ENCODE data around the gene MBP.

MBP gene

GRCh38 chr18:76977108-76977621 lies 155.4 kb downstream of the MBP start:
- H3K9me2 ChIP-seq (ENCODE audit: low read depth, low read length) = no peaks in the 10 kb centered on the region
- H3K79me2 ChIP-seq (ENCODE audit: insufficient read depth, low read length) = no peaks in the 10 kb centered on the region
- no peaks in the 10 kb centered on the region for H3F3A ChIP-seq (ENCODE audit: insufficient read depth, low read length)
- H2AFZ ChIP-seq (ENCODE audit: low read length) = no peak overlapping the region
- H3K27ac ChIP-seq (ENCODE audit: low read depth, low read length, poor library complexity, severe bottlenecking) = peak overlapping the region; percentile 100
- H3K4me3 ChIP-seq (ENCODE audit: low read depth, low read length, poor library complexity, severe bottlenecking) = peak overlapping the region; percentile 71
- H3K9me3 ChIP-seq (ENCODE audit: low read length) = no peaks in the 10 kb centered on the region
- H3K4me1 ChIP-seq (ENCODE audit: insufficient read depth, low read length, severe bottlenecking) = peaks cover 79% of the 10 kb centered on the region
- no peaks in the 10 kb centered on the region for H4K20me1 ChIP-seq (ENCODE audit: insufficient read depth, low read length)
- peaks cover 9% of the 10 kb centered on the region; the same call in 1 of the 2 replicates for H3K36me3 ChIP-seq (ENCODE audit: insufficient read depth, low read length)
- peak overlapping the region; percentile 38; the same call in 1 of the 2 replicates for H3K9ac ChIP-seq (ENCODE audit: low read length)
- no peaks in the 10 kb centered on the region for H3K27me3 ChIP-seq (ENCODE audit: insufficient read depth, low read length)
- H3K4me2 ChIP-seq (ENCODE audit: low read length) = peak overlapping the region; percentile 84; the same call in 1 of the 2 replicates
- no peak for TF ChIP-seq EZH2 (IDR thresholded peaks at IDR 0.05; ENCODE audit: borderline replicate concordance, low read length)
- no peak for TF ChIP-seq CTCF (IDR thresholded peaks at IDR 0.05; ENCODE audit: low read length)

- Histone ChIP-seq H3K27me3 (ENCODE audit: insufficient read depth, low read length) (no peaks in the 10 kb centered on the region), H3K9ac (ENCODE audit: low read length) (peak overlapping the region; percentile 6; the same call in 1 of the 2 replicates), H3K9me2 (ENCODE audit: low read depth, low read length) (no peaks in the 10 kb centered on the region), H3K4me3 (ENCODE audit: low read depth, low read length, poor library complexity, severe bottlenecking) (no peak overlapping the region), H3F3A (ENCODE audit: insufficient read depth, low read length) (no peaks in the 10 kb centered on the region), H3K27ac (ENCODE audit: low read depth, low read length, poor library complexity, severe bottlenecking) (peak overlapping the region; percentile 100), H3K4me1 (ENCODE audit: insufficient read depth, low read length, severe bottlenecking) (peaks cover 73% of the 10 kb centered on the region), H2AFZ (ENCODE audit: low read length) (no peak overlapping the region), H3K36me3 (ENCODE audit: insufficient read depth, low read length) (no peaks in the 10 kb centered on the region), H3K4me2 (ENCODE audit: low read length) (no peak overlapping the region; the same call in 1 of the 2 replicates), H3K79me2 (ENCODE audit: insufficient read depth, low read length) (no peaks in the 10 kb centered on the region), H4K20me1 (ENCODE audit: insufficient read depth, low read length) (no peaks in the 10 kb centered on the region), H3K9me3 (ENCODE audit: low read length) (no peaks in the 10 kb centered on the region)
- TF ChIP-seq EZH2 (IDR thresholded peaks at IDR 0.05; ENCODE audit: borderline replicate concordance, low read length) (no peak), CTCF (IDR thresholded peaks at IDR 0.05; ENCODE audit: low read length) (no peak)
Observed at GRCh38 chr18:76975577-76976110, 156.9 kb downstream of the MBP start.

GRCh38 chr18:76974386-76974785 lies 158.2 kb downstream of the MBP start:
- Histone ChIP-seq H3K9me2 (ENCODE audit: low read depth, low read length) (no peaks in the 10 kb centered on the region), H3K27ac (ENCODE audit: low read depth, low read length, poor library complexity, severe bottlenecking) (no peak overlapping the region), H3K9me3 (ENCODE audit: low read length) (no peaks in the 10 kb centered on the region), H3K79me2 (ENCODE audit: insufficient read depth, low read length) (no peaks in the 10 kb centered on the region), H3K4me1 (ENCODE audit: insufficient read depth, low read length, severe bottlenecking) (peaks cover 73% of the 10 kb centered on the region), H3K36me3 (ENCODE audit: insufficient read depth, low read length) (no peaks in the 10 kb centered on the region), H3K4me2 (ENCODE audit: low read length) (no peak overlapping the region), H4K20me1 (ENCODE audit: insufficient read depth, low read length) (no peaks in the 10 kb centered on the region), H3K27me3 (ENCODE audit: insufficient read depth, low read length) (no peaks in the 10 kb centered on the region), H3F3A (ENCODE audit: insufficient read depth, low read length) (no peaks in the 10 kb centered on the region), H3K9ac (ENCODE audit: low read length) (no peak overlapping the region), H2AFZ (ENCODE audit: low read length) (no peak overlapping the region), H3K4me3 (ENCODE audit: low read depth, low read length, poor library complexity, severe bottlenecking) (no peak overlapping the region)
- TF ChIP-seq EZH2 (IDR thresholded peaks at IDR 0.05; ENCODE audit: borderline replicate concordance, low read length) (no peak), CTCF (IDR thresholded peaks at IDR 0.05; ENCODE audit: low read length) (no peak)
